Lower leg skin (tissue), 4 donors: ENCODE measurements around the gene SLC37A1. TPM values are rescaled to one million over a fixed set of nuclear protein-coding genes. Genes with fewer than 3 reads are reported as not detected.
"Not testable (repeated sequence)": the region's sequence is repeated elsewhere in the genome, so short reads cannot be mapped to it uniquely, and the experiment has no call there.

Source experiments
- DNase-seq, 2 donors: peaks; one replicate each; pipeline ENCODE4 v3.0.0-alpha.2; 2019; ENCODE audit warnings: low spot score in 2 of 2
- H3K4me3 ChIP-seq: fragments of 200-600 bp; sonication (generic); 2 replicates; pipeline ENCODE4 v1.5.1; 2017; ENCODE audit warnings: mild to moderate bottlenecking, low read depth; ENCODE audit not compliant: poor library complexity, severe bottlenecking
- POLR2A ChIP-seq, 2 donors: fragments of 450-650 bp; IDR thresholded peaks; one replicate each; pipeline ENCODE4 v1.6.1; 2016 to 2017; ENCODE audit warnings: antibody characterized with exemption in 2 of 2, mild to moderate bottlenecking in 1 of 2, moderate library complexity in 1 of 2
- WGBS, 2 donors: methylation state at CpG; one replicate each; pipeline ENCODE4 v1.1.5; 2018; 5-methylcytosine and 5-hydroxymethylcytosine counted together
- intact Hi-C: fragments of 100-400 bp; cut with DNase I; formaldehyde crosslinking; loops from one replicate; pipeline ENCODE4 v1.15.0; 2023; ENCODE audit warnings: low total_unique reads
- total RNA-seq, 4 donors: library from RNA; depleted of rRNA; stranded (reverse); fragments of >200 nt; gene quantifications; one replicate each; pipeline ENCODE4 v1.1.0, GENCODE V29; 2016
- TF ChIP-seq, protein P1 (sequence below), 3 donors: fragments of 450-650 bp; IDR thresholded peaks; one replicate each; pipeline ENCODE4 v1.5.1; 2016; ENCODE audit warnings: antibody characterized with exemption in 3 of 3, mild to moderate bottlenecking in 3 of 3, moderate library complexity in 2 of 3

Gene SLC37A1
- total RNA-seq, 4 donors from 2014 or later, result 7.4 to 19.2 (median 16.9) TPM

DNA sequence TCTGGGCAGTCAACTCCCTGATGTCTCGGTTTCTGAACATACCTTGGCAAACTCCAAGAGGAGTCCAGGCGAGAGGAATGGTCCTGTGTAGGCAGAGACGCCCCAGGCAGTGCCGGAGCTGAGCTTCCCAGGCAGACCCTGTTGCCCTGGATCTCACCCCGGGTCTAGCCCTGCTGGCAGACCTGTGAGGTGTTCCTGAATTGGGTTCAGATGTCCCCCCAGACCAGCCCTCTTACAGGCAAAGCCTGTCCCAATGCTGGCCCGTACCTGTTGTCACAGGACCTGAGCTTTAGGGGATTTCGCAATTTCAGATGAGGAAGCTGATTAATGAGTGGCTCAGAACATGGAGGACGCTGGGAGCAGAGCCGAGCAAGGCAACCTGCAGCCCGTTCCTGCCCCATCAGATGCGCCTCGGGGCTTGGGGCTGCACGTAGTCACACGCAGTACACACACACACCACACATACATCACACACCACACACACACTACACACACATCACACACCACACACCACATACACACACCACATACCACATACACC lies 101.2 kb downstream of the SLC37A1 start:
- no peak for TF ChIP-seq POLR2A (IDR thresholded peaks at IDR 0.05)
- TF ChIP-seq, protein P1, sequence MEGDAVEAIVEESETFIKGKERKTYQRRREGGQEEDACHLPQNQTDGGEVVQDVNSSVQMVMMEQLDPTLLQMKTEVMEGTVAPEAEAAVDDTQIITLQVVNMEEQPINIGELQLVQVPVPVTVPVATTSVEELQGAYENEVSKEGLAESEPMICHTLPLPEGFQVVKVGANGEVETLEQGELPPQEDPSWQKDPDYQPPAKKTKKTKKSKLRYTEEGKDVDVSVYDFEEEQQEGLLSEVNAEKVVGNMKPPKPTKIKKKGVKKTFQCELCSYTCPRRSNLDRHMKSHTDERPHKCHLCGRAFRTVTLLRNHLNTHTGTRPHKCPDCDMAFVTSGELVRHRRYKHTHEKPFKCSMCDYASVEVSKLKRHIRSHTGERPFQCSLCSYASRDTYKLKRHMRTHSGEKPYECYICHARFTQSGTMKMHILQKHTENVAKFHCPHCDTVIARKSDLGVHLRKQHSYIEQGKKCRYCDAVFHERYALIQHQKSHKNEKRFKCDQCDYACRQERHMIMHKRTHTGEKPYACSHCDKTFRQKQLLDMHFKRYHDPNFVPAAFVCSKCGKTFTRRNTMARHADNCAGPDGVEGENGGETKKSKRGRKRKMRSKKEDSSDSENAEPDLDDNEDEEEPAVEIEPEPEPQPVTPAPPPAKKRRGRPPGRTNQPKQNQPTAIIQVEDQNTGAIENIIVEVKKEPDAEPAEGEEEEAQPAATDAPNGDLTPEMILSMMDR (IDR thresholded peaks at IDR 0.05), result no peak
- peak; percentile 51 to 86 for DNase-seq
- WGBS, 2 donors, result 12 to 14% methylated on average over 12 to 13 of the region's 14 CpGs
- intact Hi-C loops, result no loop called here
- H3K4me3 ChIP-seq, result no peak overlapping the region

DNA sequence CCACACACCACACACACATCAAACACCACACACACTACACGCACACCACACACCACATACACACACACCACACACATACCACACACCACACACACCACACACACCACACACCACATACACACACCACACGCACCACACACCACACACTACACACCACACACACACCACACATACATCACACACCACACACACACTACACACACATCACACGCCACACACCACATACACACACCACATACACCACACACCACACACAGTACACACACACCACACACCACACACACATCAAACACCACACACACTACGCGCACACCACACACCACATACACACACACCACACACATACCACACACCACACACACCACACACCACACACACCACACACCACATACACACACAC lies 101.7 kb downstream of the SLC37A1 start:
- DNase-seq, H3K4me3 ChIP-seq, intact Hi-C loops: not testable (repeated sequence)
- 60 to 69% methylated on average over 1 to 5 of the region's 5 CpGs for WGBS, 2 donors

DNA sequence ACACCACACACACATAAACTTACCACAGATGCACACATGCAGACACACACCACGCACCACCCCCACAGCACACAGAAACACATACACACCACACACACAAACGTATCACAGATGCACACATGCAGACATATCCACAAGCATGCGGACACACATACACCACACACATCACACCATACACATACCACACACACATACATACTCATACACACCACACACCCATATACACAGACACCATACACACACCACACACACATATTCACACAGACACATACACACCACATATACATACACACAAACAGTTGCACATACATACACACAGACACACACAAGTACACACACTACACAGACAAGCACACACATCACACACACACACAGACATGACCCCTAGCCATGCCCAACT lies 102.3 kb downstream of the SLC37A1 start:
- H3K4me3 ChIP-seq, result no peak overlapping the region
- 45 to 60% methylated on average over 3 of the region's 3 CpGs for WGBS, 2 donors
- TF ChIP-seq, protein P1 (IDR thresholded peaks at IDR 0.05), result no peak
- no peak for TF ChIP-seq POLR2A (IDR thresholded peaks at IDR 0.05)
- peak in 1 of 2 donors; percentile 17 for DNase-seq
- intact Hi-C loops, result no loop called here

DNA sequence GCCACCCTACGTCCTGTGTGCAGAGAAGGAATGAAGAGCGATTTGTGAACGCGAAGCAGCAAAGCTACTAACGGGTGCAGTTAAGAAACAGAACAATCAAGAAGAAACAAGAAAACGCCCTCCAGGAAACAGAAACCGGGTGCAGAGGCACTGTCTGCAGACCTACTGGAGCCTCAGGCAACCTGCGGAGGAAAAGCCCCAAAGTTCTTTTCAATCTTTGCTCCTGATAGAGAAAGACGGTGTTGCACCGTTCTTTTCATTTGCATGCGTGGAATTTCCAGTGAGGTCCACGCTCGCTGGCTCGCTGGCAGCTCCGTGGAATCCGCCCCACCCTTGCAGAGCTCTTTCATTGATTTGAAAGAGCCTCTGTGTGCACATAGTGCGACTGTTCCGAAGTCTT lies 102.8 kb downstream of the SLC37A1 start:
- intact Hi-C loops, result no loop called here
- DNase-seq, result peak in 1 of 2 donors; percentile 40
- WGBS, 2 donors, result 7 to 9% methylated on average over 18 of the region's 18 CpGs
- no peak overlapping the region for H3K4me3 ChIP-seq
- no peak for TF ChIP-seq POLR2A (IDR thresholded peaks at IDR 0.05)
- TF ChIP-seq, protein P1 (IDR thresholded peaks at IDR 0.05), result no peak

DNA sequence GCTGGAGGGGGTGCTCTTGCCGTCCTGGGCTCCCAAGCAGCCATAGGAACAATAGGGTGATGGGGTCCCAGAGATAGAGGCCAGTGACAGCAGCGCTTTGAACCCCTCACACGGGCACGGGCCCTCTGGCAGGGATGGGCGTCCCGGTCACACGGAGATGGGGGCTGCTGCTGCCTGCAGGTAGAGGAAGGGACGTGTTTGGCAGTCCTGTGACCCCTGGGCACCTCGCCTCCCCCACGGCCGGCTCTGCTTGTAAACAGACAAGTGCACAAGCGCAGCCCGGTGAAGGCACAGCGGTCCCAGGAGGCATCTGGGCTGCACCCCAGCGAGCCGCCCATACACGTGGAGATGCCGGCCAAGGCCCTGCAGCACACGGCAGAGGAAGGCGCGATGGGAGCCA lies 103.3 kb downstream of the SLC37A1 start:
- no peak overlapping the region for H3K4me3 ChIP-seq
- TF ChIP-seq POLR2A (IDR thresholded peaks at IDR 0.05), result no peak
- TF ChIP-seq, protein P1 (IDR thresholded peaks at IDR 0.05), result no peak
- peak in 1 of 2 donors; percentile 84 for DNase-seq
- intact Hi-C loops, result no loop called here
- 67% methylated on average over 16 to 18 of the region's 21 CpGs for WGBS, 2 donors

DNA sequence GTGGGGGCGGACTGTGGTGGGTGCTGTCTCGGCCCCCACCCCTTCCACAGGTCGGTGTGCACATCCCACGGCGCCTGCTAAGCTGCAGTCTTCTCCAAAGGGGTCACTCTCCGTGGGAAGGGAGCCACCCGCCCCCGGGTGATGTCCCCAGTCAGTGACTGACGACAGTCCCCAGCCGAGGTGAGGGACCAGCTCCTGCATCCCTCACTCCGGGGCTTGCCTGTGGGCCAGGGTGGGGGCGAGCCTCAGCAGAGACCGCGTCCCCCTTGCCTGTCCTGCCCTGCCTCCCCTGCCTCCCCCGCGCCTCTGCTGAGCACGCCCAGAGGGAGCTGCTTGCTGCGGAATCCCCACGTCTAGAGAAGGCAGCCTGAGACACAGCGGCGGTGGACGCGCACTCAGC lies 103.8 kb downstream of the SLC37A1 start:
- WGBS, 2 donors, result 50 to 60% methylated on average over 19 to 23 of the region's 23 CpGs
- intact Hi-C loops, result no loop called here
- H3K4me3 ChIP-seq, result no peak overlapping the region
- TF ChIP-seq POLR2A (IDR thresholded peaks at IDR 0.05), result no peak
- TF ChIP-seq, protein P1 (IDR thresholded peaks at IDR 0.05), result no peak
- DNase-seq, result peak in 1 of 2 donors; percentile 86
